NB4 (cell line): ENCODE data around the gene CABP4.

Source experiments
- DNase-seq: peaks from one replicate; pipeline ENCODE4 v3.0.0; 2010; ENCODE audit warnings: low read depth
- H3K4me3 ChIP-seq: one replicate; pipeline ENCODE4 v1.5.1; 2011; ENCODE audit warnings: mild to moderate bottlenecking, low read depth, low read length, moderate library complexity
- CTCF ChIP-seq: IDR thresholded peaks from one replicate; pipeline ENCODE4 v1.5.1; 2012; ENCODE audit warnings: low read depth, low read length
- MAX ChIP-seq: IDR thresholded peaks from 2 replicates; pipeline ENCODE4 v1.6.1; 2011; ENCODE audit warnings: low read depth, low read length
- MYC ChIP-seq: IDR thresholded peaks from 2 replicates; pipeline ENCODE4 v1.6.1; 2011; ENCODE audit warnings: low read depth, low read length
- POLR2A ChIP-seq: IDR thresholded peaks from 2 replicates; pipeline ENCODE4 v1.6.1; 2011; ENCODE audit warnings: mild to moderate bottlenecking; ENCODE audit not compliant: insufficient read length; ENCODE audit errors: extremely low read depth

The CABP4 gene

GRCh38 chr11:67453816-67454732 lies 1.1 kb upstream of the CABP4 start:
- TF ChIP-seq POLR2A, result no peak
- H3K4me3 ChIP-seq, result no peak overlapping the region
- no peak for DNase-seq

- TF ChIP-seq POLR2A (no peak), CTCF (no peak), MAX (no peak), MYC (no peak)
- no peak for DNase-seq
- no peak overlapping the region for H3K4me3 ChIP-seq
Measured at GRCh38 chr11:67456068-67456705, 1.0 kb downstream of the CABP4 start.

GRCh38 chr11:67457453-67457852 lies 2.3 kb downstream of the CABP4 start:
- H3K4me3 ChIP-seq, result no peak overlapping the region
- DNase-seq, result no peak
- TF ChIP-seq POLR2A, result no peak
- TF ChIP-seq MYC, result no peak
- TF ChIP-seq MAX, result no peak
- no peak for TF ChIP-seq CTCF

- no peak for DNase-seq
- TF ChIP-seq POLR2A, result no peak
- TF ChIP-seq CTCF, result no peak
- no peak for TF ChIP-seq MYC
- no peak for TF ChIP-seq MAX
- no peak overlapping the region for H3K4me3 ChIP-seq
Measured at GRCh38 chr11:67458266-67458665, 3.1 kb downstream of the CABP4 start.

GRCh38 chr11:67463186-67463585 lies 8.0 kb downstream of the CABP4 start:
- no peak for DNase-seq
- TF ChIP-seq CTCF (no peak), POLR2A (no peak), MYC (no peak), MAX (no peak)
- no peak overlapping the region for H3K4me3 ChIP-seq

GRCh38 chr11:67463680-67464410 lies 8.7 kb downstream of the CABP4 start:
- peak; percentile 90 for DNase-seq
- peak overlapping the region; percentile 59 for H3K4me3 ChIP-seq

More at GRCh38 chr11:67463680-67464410, 8.7 kb downstream of the CABP4 start:
- TF ChIP-seq CTCF, result no peak
- TF ChIP-seq POLR2A, result peak; percentile 40
- TF ChIP-seq MYC, result peak; percentile 79
- peak; percentile 67 for TF ChIP-seq MAX
